ENCODE results near the gene TRIM63.

Gene TRIM63

DNA sequence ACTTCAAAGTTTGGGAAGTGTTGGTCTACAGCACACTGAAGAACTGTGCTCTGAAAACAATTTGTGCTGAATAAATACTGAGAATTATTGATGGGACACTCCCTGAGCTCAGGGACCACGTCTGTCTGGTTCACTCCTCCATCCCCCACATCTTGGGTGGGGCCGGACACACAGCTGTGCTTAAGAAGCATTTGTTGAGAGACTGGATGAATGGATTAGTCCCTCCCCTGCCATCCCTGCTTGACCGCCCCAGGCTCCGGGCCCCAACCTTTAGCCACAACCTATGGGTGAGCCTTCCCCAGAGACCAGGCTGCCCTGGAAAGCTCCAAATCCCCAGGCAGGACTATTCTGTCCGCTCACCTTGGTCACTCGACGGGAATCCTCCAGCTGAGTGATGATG, 7.5 kb downstream of the TRIM63 start:
- no peak for DNase-seq (ENCODE audit: extremely low read depth in 1 of 2, low read depth in 1 of 2)

DNA sequence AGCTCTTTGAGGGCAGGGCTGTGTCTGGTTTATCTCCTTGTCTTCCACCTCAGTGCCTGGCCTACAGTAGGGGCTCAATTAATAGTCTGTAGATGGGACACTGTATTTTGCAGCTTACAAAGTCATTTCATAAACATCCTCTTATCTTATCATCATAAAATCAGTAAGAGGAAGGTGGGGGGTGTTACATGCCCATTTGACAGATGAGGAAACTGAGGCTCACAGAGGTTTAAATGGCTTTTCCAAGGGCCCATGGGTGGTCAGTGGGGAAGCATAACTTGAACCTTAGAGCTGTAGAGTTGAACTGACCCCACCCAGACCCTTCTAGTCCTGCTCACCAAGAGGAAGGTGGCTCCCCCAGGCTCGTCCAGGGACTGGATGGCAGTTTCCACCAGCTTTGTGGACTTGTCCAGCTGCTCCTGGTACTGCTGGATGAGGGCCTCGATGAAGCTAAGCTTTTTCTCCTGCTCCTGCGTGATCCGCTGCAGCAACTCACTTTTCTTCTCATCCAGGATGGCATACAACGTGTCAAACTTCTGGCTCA, 9.3 kb downstream of the TRIM63 start:
- no peak for DNase-seq (ENCODE audit: extremely low read depth in 1 of 2, low read depth in 1 of 2)

DNA sequence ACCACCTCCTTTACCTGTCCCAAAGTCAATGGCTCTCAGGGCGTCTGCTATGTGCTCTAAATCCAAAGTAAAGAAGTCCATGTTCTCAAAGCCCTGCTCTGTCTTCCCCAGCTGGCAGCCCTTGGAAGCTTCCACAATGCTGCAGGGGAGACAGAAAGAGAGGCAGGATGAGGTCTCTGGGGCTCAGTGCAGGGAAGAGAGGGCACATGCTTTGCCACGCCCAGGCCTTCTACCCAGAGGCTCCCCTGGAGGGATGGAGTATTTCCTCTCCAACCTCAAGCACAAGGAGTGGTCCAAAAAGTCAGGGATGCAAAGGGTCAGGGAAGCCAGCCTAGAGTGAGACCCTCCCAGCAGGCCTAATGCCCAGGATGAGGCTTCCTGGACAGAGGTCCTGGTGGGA, 10.2 kb downstream of the TRIM63 start:
- no peak for DNase-seq (ENCODE audit: extremely low read depth in 1 of 2, low read depth in 1 of 2)

DNA sequence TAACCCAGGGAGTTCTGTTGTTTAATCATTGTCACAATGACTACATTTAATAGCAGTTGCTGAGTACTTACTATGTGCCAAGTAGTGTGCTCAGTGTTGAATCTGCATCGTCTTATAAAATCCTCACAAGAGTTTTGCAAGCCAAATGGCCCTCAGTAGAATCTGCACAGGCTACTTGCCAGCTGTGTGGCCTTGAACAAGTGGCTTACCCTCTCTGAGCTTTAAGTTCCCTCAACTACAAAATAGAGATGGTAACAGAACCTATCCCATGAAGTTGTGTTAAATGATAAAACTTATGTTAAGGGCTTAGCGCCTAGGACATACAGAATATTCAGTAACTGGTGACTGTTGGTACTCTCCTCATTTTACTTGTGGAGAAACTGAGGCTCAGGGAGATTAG, 12.4 kb downstream of the TRIM63 start:
- no peak for DNase-seq (ENCODE audit: extremely low read depth in 1 of 2, low read depth in 1 of 2)

DNA sequence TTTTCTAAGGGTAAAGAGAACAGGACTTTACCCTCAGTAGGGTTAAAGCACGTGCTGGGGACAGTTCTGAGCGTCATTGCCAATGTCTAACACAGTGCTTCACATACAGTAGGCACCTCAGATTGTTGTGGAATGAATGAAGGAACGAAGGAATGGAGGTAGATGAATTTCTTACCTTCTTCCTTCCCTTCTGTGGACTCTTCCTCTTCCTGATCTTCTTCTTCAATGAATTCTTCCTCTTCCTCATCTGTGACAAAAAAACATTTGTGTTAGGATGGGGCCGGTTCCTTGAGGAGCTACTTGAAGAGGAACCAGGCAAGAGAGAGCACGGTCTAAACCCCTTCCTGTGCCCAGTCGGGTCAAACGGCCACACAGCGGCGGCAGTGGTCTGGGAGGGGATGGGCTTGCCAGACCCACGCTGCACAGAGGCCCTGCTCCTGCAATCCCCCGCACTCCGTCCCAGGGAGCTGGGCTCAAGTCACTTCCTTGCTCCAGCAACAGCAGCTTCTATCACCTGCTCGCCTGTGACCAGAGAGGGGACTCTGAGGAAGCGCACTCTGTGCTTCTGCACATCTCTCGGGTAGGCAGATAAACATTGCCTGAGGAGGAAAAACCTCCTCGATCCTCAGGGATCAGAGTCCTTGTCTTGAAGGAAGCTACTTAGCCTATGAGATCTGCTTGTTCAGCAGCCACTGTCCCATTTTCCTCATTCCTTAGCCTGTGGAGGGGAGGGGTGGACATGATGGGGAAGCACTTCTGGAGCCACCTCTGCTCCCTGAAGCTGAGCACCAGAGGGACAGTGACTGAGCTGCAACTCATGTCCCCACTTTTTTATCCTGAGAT, 13.5 kb downstream of the TRIM63 start:
- no peak for DNase-seq (ENCODE audit: extremely low read depth in 1 of 2, low read depth in 1 of 2)

DNA sequence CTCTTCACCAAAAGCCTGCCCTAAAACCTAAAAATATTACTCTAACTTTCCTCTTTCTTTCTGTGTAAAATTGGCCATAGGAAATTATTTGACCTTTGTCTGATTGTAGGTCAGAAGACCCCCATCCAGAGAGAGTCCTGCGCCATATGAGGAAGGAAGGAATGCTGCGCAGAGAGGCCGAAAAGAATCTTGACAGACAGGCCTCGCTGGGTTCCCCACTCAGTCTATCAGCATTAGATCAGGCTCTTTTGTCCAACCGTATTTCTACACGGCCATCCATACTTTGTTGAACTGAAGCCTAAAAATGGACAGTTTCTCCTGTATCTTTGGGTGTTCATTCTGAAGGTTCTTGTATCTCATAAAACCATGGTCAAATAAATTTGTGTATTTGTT, 17.2 kb downstream of the TRIM63 start:
- DNase-seq (ENCODE audit: extremely low read depth in 1 of 2, low read depth in 1 of 2): no peak

DNA sequence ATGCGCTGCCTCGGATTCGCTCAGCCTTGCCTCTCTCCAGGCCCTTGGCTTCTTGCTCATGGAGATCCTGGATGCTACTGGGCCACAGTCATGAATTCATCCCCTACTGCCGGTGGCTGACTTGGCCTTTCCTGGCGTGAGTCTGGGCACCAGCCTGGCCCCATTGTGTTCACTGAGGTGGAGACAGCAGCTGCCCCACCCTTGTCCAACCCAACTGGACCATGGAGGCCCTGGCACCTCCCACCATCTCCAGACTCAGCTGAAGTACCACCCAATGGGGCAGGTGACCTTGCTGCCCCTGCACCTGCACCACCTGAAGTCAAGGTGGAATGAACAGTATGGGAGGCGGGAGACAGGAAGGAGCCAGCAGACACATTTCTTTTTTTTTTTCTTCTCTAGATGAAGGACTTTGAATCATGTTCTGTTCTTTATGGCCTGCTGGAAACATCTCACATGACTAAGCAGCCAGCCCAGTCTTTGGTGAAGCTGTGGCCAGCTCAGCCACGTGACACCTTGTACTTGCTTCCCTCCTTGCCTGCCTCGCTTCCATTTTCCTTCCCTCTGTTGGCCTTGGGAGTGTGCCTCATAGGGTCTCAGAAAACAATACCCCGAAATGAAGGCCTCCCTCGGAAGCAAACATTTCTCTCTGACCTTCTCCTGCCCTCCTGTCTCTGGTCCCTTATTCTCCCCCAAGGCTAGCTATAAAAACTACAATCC, 17.7 kb downstream of the TRIM63 start:
- DNase-seq (ENCODE audit: extremely low read depth in 1 of 2, low read depth in 1 of 2): no peak

DNA sequence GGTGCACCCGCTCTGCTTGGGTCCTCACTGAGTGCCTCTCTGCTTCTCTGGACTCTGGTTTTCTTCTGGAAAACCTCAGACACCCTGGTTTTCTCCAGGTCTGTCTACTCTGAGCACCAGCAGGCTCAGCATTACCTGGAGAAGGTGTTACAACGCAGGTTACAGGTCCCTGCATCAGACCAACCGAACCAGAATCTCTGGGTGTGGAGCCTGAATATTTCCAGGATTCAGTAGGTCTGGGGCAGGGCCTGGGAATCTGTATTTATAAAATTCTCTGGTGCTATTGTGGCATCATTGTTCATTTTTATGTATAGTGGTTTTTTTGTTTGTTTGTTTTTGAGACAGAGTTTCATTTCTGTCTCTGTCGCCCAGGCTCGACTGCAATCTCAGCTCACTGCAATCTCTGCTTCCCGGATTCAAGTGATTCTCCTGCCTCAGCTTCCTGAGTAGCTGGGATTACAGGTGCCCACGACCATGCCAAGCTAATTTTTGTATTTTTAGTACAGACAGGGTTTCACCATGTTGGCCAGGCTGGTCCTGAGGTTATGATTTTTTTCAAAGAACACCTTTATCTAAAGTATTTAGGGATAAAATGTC, 20.1 kb downstream of the TRIM63 start:
- DNase-seq (ENCODE audit: extremely low read depth in 1 of 2, low read depth in 1 of 2): no peak

DNA sequence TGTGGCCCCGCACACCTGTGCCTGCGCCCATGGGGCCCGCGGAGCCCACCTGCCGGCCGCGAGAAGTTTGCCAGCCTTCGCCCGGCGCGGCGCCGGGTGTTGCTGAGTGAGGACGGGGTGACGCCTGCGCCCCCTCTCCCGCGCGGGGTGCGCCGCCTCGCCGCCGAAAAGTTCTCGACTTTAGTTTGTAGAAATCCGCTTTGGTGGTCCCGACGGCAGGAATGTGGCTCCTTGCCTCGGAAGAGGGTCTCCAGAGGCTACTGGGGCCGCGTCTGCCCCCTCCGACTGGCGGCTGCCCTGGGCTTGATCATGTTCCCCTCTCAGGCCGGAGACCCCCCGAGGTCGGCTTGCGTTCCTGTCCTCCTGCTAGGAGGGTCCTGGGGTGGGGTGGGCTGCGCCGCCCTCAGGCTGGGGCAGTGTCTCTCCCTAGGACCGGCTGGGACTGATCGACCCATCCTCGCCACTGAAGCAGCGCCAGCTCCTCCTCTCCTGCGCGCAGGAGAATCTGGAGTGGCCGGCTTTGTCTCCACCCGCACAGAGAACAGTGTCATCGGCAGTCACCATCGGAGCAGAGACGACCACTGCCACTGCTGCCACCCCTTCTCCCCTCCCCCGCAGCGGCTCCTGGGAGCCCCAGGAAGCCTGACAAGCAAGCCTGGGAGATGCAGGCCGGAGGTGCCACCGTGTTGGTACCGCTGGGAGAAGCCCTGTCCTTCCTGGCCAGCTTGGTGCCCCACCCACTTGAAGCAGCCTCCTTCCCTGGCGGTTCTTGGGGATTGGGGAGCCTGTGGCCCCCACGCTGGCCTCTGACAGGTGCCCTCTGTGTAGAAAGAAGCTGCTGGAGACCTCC, 21.0 kb downstream of the TRIM63 start:
- no peak for DNase-seq (ENCODE audit: extremely low read depth in 1 of 2, low read depth in 1 of 2)

DNA sequence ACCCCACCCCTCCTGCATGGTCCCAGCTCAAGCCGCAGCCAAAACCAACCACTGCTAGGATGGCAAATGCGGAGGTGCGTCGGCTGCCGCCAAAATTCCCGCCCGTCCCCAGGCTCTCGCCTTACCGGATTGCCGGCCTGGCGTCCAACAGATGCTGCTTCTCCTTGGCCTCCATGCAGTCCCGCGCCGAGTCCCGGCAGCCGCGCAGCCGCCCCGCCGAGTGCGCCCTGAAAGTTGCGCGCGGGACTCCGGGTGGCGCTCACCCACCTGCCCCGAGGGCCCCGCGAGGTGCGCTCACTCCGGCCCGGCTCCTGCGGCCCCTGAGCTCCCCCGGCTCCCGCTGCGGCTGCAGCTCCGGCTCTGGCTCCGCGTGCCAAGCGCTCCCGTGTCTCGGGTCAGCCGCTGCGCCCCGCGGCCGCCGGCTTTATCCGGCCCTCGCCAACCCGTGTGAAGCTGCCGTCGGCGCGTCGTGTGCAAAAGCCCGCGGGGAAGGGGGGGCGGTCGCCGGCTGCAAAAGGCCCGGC, 21.6 kb downstream of the TRIM63 start, which contains the start of gene SLC30A2:
TSS of gene SLC30A2 (minus strand) at position 397 of the 524 bp plus-strand sequence. CDS start at position 175, 222 bp downstream.
- no peak for DNase-seq (ENCODE audit: extremely low read depth in 1 of 2, low read depth in 1 of 2)

DNA sequence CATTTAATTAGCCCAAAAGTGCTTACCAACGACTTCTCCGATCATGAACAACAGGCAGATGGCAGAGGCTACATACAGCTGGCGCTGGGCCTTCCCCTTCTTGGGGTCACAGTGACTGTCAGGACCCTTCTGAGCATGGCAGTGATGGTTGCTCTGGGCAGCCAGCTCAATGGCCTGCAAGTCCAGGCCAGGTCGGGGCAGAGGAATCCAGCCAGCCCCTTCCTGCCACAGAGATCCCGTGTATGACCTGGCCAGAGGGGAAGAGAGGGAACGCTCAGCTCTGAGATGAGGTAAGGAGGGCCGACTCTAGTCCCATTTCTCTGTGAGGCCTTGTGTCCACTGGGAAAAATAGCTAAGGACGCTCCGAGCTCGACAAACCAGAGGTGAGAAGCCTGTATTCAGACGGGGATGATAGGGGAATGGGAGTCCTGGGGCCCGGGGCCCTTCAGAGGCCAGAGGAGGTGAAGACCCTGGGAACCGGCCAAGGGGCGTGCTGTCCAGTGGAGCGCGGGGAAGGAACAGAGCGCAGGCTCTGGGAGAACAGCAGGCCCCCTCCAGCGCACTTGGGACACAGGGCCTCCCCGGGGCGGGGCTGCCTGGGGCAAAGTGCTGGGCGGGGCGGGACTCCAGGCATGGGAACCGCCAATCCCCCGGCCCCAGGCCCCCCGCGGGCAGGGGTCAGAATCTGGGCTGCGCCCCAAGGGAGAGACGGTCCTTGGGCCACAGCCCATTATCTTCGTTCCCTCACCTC, 22.3 kb downstream of the TRIM63 start:
- no peak for DNase-seq (ENCODE audit: extremely low read depth in 1 of 2, low read depth in 1 of 2)

DNA sequence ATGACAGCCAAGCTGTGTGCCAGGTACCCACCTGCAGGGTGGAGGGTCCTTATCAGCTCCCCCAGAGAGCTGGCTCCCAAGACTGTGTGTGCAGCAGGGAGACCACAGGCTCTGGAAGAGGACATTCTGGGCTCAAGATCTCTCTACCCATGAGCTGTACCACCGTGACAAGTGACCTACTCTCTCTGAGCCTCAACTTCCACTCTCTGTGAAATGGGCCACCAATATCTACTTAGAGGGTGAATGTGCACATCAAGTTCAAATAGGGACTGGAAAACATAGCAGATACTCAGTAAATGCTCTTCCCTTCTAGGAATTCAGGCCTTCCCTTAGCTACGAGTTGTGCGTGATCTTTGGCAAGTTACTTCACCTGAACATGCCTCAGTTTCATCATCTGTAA, 23.0 kb downstream of the TRIM63 start:
- DNase-seq (ENCODE audit: extremely low read depth in 1 of 2, low read depth in 1 of 2): no peak

DNA sequence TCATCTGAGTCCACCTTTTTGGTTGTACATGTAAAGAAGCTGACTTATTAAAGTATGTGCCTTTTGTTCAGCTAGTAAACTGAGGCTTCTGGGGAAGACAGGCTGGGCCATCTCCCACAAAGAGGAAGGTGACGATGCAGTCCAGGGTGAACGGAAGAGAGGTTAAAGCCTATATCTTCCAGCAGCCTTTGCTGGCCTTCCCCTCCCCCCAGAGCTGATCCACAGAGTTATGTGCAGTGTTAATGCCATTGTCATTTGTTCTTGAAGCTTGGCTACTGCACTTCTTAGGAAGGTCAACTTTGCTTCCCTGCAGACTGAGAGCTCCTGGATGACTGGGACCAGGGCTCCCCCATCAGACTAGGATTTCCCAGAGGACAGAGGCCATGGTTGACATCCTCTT, 23.7 kb downstream of the TRIM63 start:
- DNase-seq (ENCODE audit: extremely low read depth in 1 of 2, low read depth in 1 of 2): no peak

DNA sequence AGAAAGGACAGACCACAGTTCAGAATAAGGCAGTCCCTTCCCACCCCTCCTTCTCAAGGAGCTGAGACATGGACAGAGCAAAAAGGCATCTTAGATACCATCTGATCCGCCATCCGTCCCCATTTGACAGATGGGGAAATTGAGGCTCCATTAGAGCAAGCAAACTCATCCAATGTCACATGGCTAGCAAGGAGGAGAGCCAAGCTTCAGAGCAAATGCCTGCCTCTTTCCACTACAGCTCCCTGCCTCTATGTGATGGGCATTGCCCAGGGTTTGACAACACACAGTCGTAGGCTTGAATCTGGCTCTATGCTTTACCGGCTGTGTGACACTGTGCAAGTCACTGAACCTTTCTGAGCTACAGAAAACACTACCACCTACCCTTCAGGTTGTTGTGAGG, 25.5 kb downstream of the TRIM63 start:
- DNase-seq (ENCODE audit: extremely low read depth in 1 of 2, low read depth in 1 of 2): no peak

DNA sequence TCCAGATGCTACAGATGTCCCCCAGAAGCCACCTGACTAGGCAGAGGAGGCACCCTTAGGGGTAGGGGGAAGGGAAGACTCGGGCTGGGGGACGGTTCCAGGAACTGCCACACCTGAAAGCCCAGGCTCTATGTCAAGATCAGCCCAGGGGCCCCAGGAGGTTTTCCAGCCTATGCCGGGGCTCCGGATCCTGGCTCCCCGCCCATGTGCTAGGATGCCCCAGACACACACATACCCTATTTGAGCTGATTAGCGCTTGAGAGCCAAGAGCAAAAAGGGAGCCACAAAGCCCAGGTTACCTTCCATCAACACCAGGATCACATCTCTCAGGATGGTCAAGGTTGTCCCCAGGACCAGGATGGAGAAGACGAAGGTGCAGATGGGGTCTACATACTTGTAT, 26.0 kb downstream of the TRIM63 start:
- no peak for DNase-seq (ENCODE audit: extremely low read depth in 1 of 2, low read depth in 1 of 2)

DNA sequence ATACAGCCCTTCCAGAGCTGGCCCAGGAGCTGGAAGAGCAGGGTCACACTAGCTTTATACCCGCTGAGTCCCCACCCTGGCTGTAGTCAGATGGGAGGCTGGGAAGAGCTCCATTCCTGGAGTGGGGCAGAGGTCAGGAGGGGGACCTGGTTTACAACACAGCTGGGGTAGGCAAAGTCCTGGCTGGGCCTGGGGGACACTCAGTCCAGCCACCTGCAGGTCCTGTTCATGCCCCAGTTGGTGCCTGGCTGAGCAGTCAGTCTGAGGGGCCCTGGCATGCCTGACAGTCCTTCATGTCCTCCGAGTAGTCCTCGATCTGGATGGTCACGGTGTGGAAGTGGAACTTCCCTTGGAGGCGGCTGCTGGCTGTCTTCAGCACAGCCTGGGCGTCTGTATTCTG, 28.5 kb downstream of the TRIM63 start:
- DNase-seq (ENCODE audit: extremely low read depth in 1 of 2, low read depth in 1 of 2): no peak

DNA sequence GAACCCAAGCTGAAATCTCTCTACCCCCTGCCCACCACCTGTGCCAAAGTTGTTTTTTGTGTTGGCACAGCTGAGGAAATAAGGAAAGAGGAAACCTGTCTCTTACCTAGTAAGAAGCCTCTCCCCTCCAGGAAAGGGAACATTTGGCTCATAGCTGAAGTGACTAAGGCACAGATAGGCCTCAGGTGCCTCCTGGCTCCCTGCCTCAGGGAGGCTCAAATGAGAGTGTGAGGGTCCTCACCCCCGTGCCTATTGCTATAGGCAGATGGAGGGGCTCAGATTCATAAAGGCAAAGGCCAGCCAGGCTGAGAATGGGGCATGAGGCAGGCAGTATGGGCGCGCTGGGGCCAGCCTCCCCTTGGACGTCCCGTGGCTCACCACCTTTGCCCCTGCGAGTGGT, 29.0 kb downstream of the TRIM63 start:
- no peak for DNase-seq (ENCODE audit: extremely low read depth in 1 of 2, low read depth in 1 of 2)

DNA sequence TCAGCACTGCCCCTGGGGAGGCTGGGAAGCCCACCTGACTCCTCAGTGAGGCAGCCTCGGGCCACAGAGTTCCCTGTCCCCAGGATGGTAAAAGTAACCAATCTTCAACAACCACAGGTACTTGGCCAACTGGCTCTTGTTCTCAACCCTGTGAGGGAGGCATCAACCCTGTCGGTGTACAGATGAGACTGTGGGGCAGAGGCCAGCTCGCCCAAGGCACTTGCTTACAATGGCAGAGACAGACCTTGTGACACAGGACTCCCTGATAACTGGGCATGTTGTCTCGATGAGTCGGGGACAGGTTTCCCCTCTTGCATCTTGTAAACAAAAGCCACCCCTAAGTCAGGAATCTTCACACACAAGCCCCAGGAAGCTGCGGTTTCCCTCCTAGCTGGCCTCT, 29.5 kb downstream of the TRIM63 start:
- DNase-seq (ENCODE audit: extremely low read depth in 1 of 2, low read depth in 1 of 2): no peak

DNA sequence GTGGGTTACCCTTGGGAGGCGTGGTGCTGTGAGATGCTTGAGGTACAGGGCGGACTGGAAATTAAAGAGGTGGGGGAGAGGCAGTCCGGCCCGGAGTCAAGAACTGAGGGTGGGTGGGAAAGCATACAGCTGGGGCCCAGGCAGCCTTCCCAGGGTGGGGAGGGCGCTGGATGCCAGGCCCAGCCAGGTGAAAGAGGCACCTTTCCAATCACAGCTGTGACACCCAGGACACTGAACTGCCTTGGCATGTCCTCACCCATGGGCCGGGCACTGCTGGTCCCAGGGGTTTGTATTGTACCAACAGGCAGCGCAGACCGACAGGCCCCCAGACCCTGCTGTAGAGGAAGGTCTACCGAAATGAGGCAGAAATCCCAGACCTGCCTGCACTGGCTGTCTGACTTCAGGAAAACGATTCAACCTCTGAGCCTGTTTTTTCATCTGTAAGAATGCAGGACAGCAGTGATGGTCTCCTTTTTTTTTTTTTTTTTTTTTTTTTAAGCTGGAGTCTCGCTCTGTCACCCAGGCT, 30.6 kb downstream of the TRIM63 start:
- DNase-seq (ENCODE audit: extremely low read depth in 1 of 2, low read depth in 1 of 2): no peak
